Measurements from ENCODE around the gene SPATA31D4. TPM values are rescaled to one million over a fixed set of nuclear protein-coding genes. Genes with fewer than 3 reads are reported as not detected.

Gene SPATA31D4
- total RNA-seq, 3 donors from 2014 or later, result not detected

GRCh38 chr9:81981883-81982282 lies 53.7 kb downstream of the SPATA31D4 start:
- Mint-ChIP-seq H3K27me3 (ENCODE audit: low read depth) (no peaks in the 10 kb centered on the region), H3K36me3 (ENCODE audit: insufficient read depth) (no peaks in the 10 kb centered on the region), H3K4me3 (no peak overlapping the region), H3K4me1 (ENCODE audit: low read depth) (no peaks in the 10 kb centered on the region), H3K9me3 (no peaks in the 10 kb centered on the region)
- ATAC-seq (no peak), DNase-seq (no peak)

Other genes with a start within 250 kb of the SPATA31D4 start
- gene TLE1, start 238.9 kb upstream of the SPATA31D4 start, total RNA-seq, result under 1 TPM; 0.35 to 0.55 (median 0.49) TPM
- gene SPATA31D3, start 15.1 kb downstream of the SPATA31D4 start, total RNA-seq, result not detected
- gene SPATA31D1, start 60.3 kb downstream of the SPATA31D4 start, total RNA-seq, result not detected

Data from activated T-cell treated with anti-CD3 and anti-CD28 coated beads, Interleukin-2, amount 50 U/mL, for 4 hours (primary cell).